Measurements from ENCODE around the gene C6. TPM values are rescaled to one million over a fixed set of nuclear protein-coding genes. Genes with fewer than 3 reads are reported as not detected.

The C6 gene
- total RNA-seq, 1 experiment from 2014 or later, result 0.37 TPM

DNA sequence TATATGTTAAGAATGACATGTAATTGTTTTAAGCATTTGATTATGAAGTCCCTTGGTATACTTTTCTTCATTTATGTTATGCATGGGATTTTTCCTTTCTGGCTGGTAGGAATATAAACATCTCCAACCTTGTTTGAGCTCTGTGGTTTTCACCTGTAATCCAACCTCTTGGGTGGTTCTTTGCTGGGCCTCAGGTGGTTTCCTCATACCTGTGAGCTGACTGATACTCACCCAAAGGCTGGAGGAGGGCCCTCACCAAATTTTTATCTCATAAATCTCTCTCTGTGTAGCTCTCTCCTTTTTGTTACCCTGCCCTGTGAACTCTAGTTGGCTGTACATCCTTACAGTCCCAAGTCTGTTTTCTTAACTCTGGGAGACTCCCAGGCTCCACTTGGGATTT is 39.8 kb upstream of the C6 start:
- CTCF ChIA-PET, result no interaction called here
- POLR2A ChIA-PET, result no interaction called here
- TF ChIP-seq ZFX (IDR thresholded peaks at IDR 0.05) (no peak), RAD21 (IDR thresholded peaks at IDR 0.05; ENCODE audit: low read depth) (no peak), ELF1 (IDR thresholded peaks at IDR 0.05; ENCODE audit: borderline replicate concordance, low read depth) (no peak), EGR1 (IDR thresholded peaks at IDR 0.05; ENCODE audit: low read depth) (no peak), ZNF274 (IDR thresholded peaks at IDR 0.05; ENCODE audit: low read depth, low read length) (no peak), POLR2AphosphoS5 (IDR thresholded peaks at IDR 0.05; ENCODE audit: low read depth, low read length) (no peak), POLR2A (IDR thresholded peaks at IDR 0.05; ENCODE audit: borderline replicate concordance, extremely low read depth, insufficient read depth, insufficient read length) (no peak), SIN3A (IDR thresholded peaks at IDR 0.05; ENCODE audit: low read depth) (no peak), EZH2 (IDR thresholded peaks at IDR 0.05) (no peak), CEBPB (IDR thresholded peaks at IDR 0.05; ENCODE audit: low read depth) (no peak), JUND (IDR thresholded peaks at IDR 0.05) (no peak), SRF (IDR thresholded peaks at IDR 0.05; ENCODE audit: low read depth) (no peak), TCF7L2 (IDR thresholded peaks at IDR 0.05; ENCODE audit: borderline replicate concordance, extremely low read depth, insufficient read depth, insufficient read length) (no peak)
- TF ChIP-seq, protein P1, sequence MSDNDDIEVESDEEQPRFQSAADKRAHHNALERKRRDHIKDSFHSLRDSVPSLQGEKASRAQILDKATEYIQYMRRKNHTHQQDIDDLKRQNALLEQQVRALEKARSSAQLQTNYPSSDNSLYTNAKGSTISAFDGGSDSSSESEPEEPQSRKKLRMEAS (IDR thresholded peaks at IDR 0.05), result no peak
- TF ChIP-seq, protein P2, sequence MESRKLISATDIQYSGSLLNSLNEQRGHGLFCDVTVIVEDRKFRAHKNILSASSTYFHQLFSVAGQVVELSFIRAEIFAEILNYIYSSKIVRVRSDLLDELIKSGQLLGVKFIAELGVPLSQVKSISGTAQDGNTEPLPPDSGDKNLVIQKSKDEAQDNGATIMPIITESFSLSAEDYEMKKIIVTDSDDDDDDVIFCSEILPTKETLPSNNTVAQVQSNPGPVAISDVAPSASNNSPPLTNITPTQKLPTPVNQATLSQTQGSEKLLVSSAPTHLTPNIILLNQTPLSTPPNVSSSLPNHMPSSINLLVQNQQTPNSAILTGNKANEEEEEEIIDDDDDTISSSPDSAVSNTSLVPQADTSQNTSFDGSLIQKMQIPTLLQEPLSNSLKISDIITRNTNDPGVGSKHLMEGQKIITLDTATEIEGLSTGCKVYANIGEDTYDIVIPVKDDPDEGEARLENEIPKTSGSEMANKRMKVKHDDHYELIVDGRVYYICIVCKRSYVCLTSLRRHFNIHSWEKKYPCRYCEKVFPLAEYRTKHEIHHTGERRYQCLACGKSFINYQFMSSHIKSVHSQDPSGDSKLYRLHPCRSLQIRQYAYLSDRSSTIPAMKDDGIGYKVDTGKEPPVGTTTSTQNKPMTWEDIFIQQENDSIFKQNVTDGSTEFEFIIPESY (IDR thresholded peaks at IDR 0.05; ENCODE audit: extremely low read depth, insufficient replicate concordance, low read length), result no peak
- TF ChIP-seq, protein P3, sequence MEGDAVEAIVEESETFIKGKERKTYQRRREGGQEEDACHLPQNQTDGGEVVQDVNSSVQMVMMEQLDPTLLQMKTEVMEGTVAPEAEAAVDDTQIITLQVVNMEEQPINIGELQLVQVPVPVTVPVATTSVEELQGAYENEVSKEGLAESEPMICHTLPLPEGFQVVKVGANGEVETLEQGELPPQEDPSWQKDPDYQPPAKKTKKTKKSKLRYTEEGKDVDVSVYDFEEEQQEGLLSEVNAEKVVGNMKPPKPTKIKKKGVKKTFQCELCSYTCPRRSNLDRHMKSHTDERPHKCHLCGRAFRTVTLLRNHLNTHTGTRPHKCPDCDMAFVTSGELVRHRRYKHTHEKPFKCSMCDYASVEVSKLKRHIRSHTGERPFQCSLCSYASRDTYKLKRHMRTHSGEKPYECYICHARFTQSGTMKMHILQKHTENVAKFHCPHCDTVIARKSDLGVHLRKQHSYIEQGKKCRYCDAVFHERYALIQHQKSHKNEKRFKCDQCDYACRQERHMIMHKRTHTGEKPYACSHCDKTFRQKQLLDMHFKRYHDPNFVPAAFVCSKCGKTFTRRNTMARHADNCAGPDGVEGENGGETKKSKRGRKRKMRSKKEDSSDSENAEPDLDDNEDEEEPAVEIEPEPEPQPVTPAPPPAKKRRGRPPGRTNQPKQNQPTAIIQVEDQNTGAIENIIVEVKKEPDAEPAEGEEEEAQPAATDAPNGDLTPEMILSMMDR (IDR thresholded peaks at IDR 0.05 in 2 of 3, conservative IDR thresholded peaks at IDR 0.05 in 1 of 3; ENCODE audit: borderline replicate concordance in 1 of 3, insufficient read depth in 1 of 3, low read depth in 2 of 3, low read length in 2 of 3), result no peak
- TF ChIP-seq, protein P4, sequence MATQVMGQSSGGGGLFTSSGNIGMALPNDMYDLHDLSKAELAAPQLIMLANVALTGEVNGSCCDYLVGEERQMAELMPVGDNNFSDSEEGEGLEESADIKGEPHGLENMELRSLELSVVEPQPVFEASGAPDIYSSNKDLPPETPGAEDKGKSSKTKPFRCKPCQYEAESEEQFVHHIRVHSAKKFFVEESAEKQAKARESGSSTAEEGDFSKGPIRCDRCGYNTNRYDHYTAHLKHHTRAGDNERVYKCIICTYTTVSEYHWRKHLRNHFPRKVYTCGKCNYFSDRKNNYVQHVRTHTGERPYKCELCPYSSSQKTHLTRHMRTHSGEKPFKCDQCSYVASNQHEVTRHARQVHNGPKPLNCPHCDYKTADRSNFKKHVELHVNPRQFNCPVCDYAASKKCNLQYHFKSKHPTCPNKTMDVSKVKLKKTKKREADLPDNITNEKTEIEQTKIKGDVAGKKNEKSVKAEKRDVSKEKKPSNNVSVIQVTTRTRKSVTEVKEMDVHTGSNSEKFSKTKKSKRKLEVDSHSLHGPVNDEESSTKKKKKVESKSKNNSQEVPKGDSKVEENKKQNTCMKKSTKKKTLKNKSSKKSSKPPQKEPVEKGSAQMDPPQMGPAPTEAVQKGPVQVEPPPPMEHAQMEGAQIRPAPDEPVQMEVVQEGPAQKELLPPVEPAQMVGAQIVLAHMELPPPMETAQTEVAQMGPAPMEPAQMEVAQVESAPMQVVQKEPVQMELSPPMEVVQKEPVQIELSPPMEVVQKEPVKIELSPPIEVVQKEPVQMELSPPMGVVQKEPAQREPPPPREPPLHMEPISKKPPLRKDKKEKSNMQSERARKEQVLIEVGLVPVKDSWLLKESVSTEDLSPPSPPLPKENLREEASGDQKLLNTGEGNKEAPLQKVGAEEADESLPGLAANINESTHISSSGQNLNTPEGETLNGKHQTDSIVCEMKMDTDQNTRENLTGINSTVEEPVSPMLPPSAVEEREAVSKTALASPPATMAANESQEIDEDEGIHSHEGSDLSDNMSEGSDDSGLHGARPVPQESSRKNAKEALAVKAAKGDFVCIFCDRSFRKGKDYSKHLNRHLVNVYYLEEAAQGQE (IDR thresholded peaks at IDR 0.05; ENCODE audit: low read depth), result no peak

More for the DNA sequence above, 39.8 kb upstream of the C6 start:
- RAD21 ChIA-PET (ENCODE audit: low non-redundant PET in 1 of 2, low total read pairs in 2 of 2, uncharacterized antibody in 2 of 2, unreplicated experiment in 2 of 2), result no interaction called here
- Histone ChIP-seq H3K27me3 (ENCODE audit: insufficient read depth, low read length) (no peaks in the 10 kb centered on the region), H3K9ac (ENCODE audit: low read length) (no peak overlapping the region), H3K4me2 (ENCODE audit: low read length) (no peak overlapping the region), H3K9me3 (ENCODE audit: control insufficient read depth in 1 of 2, insufficient read depth in 1 of 2, low read depth in 1 of 2, low read length in 2 of 2) (no peaks in the 10 kb centered on the region), H3K9me2 (ENCODE audit: insufficient read depth) (no peaks in the 10 kb centered on the region), H3K36me3 (ENCODE audit: control insufficient read depth in 1 of 2, insufficient read depth in 2 of 2, low read length in 2 of 2) (no peaks in the 10 kb centered on the region), H4K20me1 (ENCODE audit: insufficient read depth) (no peaks in the 10 kb centered on the region), H3K27ac (ENCODE audit: low read depth, low read length) (no peak overlapping the region), H3K79me2 (ENCODE audit: insufficient read depth, low read length) (no peaks in the 10 kb centered on the region), H2AFZ (ENCODE audit: low read depth, low read length, poor library complexity, severe bottlenecking) (no peak overlapping the region), H3K4me3 (replicated peaks in 1 of 2; ENCODE audit: low read depth in 1 of 2, low read length in 2 of 2) (no peak overlapping the region), H3K4me1 (ENCODE audit: control insufficient read depth in 1 of 2, insufficient read depth in 2 of 2, low read length in 2 of 2) (no peaks in the 10 kb centered on the region)
- no TSS peak for BruUV-seq (replicated peaks)
- intact Hi-C loops (cut with micrococcal nuclease), result no loop called here
- no peak for ATAC-seq
- no peak for DNase-seq (ENCODE audit: low read depth, low spot score)

All from HCT116 (cell line).